ENCODE results near the gene PDIA2. TPM values are rescaled to one million over a fixed set of nuclear protein-coding genes. Genes with fewer than 3 reads are reported as not detected.

Gene PDIA2, protein sequence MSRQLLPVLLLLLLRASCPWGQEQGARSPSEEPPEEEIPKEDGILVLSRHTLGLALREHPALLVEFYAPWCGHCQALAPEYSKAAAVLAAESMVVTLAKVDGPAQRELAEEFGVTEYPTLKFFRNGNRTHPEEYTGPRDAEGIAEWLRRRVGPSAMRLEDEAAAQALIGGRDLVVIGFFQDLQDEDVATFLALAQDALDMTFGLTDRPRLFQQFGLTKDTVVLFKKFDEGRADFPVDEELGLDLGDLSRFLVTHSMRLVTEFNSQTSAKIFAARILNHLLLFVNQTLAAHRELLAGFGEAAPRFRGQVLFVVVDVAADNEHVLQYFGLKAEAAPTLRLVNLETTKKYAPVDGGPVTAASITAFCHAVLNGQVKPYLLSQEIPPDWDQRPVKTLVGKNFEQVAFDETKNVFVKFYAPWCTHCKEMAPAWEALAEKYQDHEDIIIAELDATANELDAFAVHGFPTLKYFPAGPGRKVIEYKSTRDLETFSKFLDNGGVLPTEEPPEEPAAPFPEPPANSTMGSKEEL
- under 1 TPM; 0.27 to 0.53 TPM for polyA plus RNA-seq

DNA sequence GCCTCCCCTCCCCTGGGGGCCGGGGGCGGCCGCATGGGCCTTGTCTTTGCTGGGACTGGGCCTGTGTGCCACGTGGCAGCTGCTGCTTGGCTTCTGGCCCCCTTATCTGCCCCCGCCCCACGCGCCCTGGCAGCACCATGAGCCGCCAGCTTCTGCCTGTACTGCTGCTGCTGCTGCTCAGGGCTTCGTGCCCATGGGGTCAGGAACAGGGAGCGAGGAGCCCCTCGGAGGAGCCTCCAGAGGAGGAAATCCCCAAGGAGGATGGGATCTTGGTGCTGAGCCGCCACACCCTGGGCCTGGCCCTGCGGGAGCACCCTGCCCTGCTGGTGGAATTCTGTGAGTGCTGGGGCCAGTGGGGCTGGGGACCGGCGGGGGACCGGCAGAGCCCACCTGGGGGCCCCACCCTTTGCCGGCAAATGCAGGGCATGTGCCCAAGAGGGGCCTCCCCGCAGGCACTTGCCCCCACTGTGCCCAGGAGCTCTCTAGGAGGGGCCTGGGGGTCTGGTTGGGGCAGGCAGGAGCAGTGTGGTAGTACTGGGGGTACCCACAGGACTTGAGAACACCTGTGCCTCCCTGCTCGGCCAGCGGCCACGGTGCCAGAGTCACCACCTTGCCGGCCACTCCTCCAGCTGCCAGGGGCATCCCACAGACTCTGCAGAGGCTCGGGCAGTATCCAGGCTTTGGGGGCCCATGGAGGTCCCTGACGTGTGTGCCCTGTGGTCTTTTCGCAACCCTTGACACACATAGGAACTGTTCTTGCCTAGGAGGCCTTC lies at the start of gene PDIA2:
TSS of gene PDIA2 (plus strand) at position 132 of the 773 bp plus-strand sequence. CDS start at position 138, 6 bp downstream.
- no peak within 1 kb of the TSS for H3K4me3 ChIP-seq (ENCODE audit: low read depth in 1 of 2, low read length in 2 of 2)
- H3K4me1 ChIP-seq (ENCODE audit: control insufficient read depth in 2 of 2, insufficient read depth in 2 of 2, low read length in 1 of 2), result peaks cover 0 to 6% of the 10 kb centered on the region in 2 donors
- H3K27me3 ChIP-seq (ENCODE audit: control insufficient read depth in 1 of 2, insufficient read depth in 2 of 2, low read length in 2 of 2), result peaks cover 0 to 9% of the 10 kb centered on the region in 2 donors
- H3K27ac ChIP-seq (ENCODE audit: low read depth in 2 of 2, low read length in 1 of 2), result no peak within 1 kb of the TSS
- 52 to 57% methylated on average over 25 of the region's 25 CpGs for WGBS, 2 donors
- H3K9me3 ChIP-seq (ENCODE audit: control insufficient read depth in 2 of 2, insufficient read depth in 1 of 2, low read depth in 1 of 2, low read length in 1 of 2), result no peaks in the 10 kb centered on the region
- H3K36me3 ChIP-seq (ENCODE audit: control insufficient read depth in 2 of 2, insufficient read depth in 2 of 2, low read length in 1 of 2), result peaks cover 2 to 15% of the 10 kb centered on the region in 2 donors

DNA sequence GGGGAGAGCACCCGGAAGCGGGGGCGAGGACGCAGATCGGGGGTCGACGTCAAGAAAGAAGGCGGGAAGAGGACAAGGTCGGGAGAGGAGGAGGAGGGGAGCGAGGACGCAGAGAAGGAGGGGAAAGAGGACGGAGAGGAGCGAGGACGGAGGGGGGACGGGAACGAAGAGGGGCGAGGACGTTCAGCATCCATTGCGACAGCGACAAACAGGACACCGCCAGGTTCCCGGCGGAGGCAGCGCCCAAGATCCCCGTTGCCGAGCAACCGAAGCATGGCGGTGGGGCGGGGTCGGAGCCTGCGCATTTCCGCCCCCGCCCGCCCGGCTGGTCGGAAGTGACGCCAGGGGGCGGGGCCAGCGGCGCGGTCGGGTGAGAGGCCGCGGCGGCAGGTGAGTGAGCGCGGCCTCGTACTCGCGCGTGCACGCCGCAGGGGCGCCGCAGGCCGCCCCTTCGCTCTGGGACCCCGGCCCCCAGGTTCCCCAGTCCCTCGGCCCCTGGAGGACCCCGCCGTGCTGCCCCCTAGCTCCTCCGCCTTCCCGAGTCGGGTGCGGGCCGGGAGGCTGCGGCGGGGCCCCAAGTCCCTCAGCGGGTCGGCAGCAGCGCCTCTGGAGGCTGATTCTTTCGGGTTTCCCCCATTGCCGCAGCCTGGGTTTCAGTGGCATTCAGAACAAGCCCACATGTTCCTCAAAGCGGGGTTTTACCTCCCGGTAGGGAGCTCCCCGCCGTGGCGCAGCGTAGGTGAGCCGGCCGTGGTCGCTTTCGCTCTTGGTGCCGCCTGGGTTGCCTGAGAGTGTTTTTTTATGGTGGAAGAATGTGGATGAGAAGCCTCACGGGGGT lies 48.3 kb upstream of the PDIA2 start, which contains the start of gene FAM234A:
TSS of gene FAM234A (plus strand) at position 354 of the 838 bp plus-strand sequence. CDS start 19,593 bp downstream, outside the sequence.
- Histone ChIP-seq H3K4me1 (ENCODE audit: control insufficient read depth in 2 of 2, insufficient read depth in 2 of 2, low read length in 1 of 2) (peaks cover 0 to 3% of the 10 kb centered on the region in 2 donors), H3K27me3 (ENCODE audit: control insufficient read depth in 1 of 2, insufficient read depth in 2 of 2, low read length in 2 of 2) (no peaks in the 10 kb centered on the region), H3K27ac (ENCODE audit: low read depth in 2 of 2, low read length in 1 of 2) (peak within 1 kb of the TSS; percentile 99), H3K4me3 (ENCODE audit: low read depth in 1 of 2, low read length in 2 of 2) (peak within 1 kb of the TSS; percentile 82 to 88), H3K9me3 (ENCODE audit: control insufficient read depth in 2 of 2, insufficient read depth in 1 of 2, low read depth in 1 of 2, low read length in 1 of 2) (no peaks in the 10 kb centered on the region), H3K36me3 (ENCODE audit: control insufficient read depth in 2 of 2, insufficient read depth in 2 of 2, low read length in 1 of 2) (no peaks in the 10 kb centered on the region)
- WGBS, 2 donors, result 0 to 1% methylated on average over 61 to 85 of the region's 85 CpGs

DNA sequence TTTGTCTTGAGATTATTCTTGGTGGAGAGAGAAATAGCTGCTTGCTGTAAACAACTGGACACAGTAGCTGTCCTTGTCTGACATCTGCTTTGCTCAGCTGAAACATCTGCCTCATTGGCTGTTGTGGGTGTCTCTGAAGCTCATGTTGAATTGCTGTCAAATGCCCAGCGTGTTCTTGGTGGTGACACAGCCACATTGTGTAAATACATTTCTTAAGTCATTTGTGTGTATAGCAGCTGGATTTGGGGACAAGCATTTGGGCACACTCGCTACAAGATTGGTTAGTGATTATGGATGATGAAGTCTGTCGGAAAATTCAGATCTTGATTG lies 43.1 kb upstream of the PDIA2 start:
- H3K27ac ChIP-seq (ENCODE audit: low read depth in 2 of 2, low read length in 1 of 2), result peak overlapping the region; percentile 17 to 54
- H3K9me3 ChIP-seq (ENCODE audit: control insufficient read depth in 2 of 2, insufficient read depth in 1 of 2, low read depth in 1 of 2, low read length in 1 of 2), result no peaks in the 10 kb centered on the region
- H3K4me3 ChIP-seq (ENCODE audit: low read depth in 1 of 2, low read length in 2 of 2), result no peak overlapping the region
- peaks cover 0 to 8% of the 10 kb centered on the region in 2 donors for H3K4me1 ChIP-seq (ENCODE audit: control insufficient read depth in 2 of 2, insufficient read depth in 2 of 2, low read length in 1 of 2)
- H3K36me3 ChIP-seq (ENCODE audit: control insufficient read depth in 2 of 2, insufficient read depth in 2 of 2, low read length in 1 of 2), result no peaks in the 10 kb centered on the region
- H3K27me3 ChIP-seq (ENCODE audit: control insufficient read depth in 1 of 2, insufficient read depth in 2 of 2, low read length in 2 of 2), result no peaks in the 10 kb centered on the region
- WGBS, 2 donors, result 70 to 78% methylated on average over 3 of the region's 3 CpGs

DNA sequence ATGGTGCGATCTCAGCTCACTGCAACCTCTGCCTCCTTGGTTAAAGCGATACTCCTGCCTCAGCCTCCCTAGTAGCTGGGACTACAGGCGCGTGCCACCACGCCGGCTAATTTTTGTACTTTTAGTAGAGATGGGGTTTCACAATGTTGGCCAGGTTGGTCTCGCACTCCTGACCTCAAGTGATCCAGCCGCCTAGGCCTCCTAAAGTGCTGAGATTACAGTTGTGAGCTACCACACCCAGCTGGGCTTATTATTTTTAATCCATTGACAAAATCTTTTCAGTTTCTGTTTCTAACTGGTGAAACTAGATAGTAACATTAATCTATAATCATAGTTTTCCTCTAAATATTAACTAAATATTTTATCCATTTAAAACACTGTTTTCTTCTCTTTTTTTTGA lies 42.4 kb upstream of the PDIA2 start:
- peak overlapping the region; percentile 54 to 78 for H3K27ac ChIP-seq (ENCODE audit: low read depth in 2 of 2, low read length in 1 of 2)

DNA sequence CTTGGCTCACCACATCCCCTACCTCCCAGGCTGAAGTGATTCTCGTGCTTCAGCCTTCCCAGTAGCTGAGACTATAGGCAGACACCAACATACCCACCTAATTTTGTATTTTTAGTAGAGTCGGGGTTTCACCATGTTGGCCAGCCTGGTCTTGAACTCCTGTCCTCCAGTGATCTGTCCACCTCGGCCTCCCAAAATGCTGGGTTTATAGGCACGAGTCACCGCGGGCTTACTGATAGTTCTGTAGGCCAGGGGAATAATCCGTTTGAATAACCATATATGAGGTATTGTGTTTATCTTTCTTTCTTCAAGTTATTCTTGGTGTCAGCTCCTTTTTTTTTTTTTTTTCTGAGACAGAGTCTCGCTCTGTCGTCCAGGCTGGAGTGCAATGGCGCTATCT lies 40.7 kb upstream of the PDIA2 start:
- Histone ChIP-seq H3K27me3 (ENCODE audit: control insufficient read depth in 1 of 2, insufficient read depth in 2 of 2, low read length in 2 of 2) (no peaks in the 10 kb centered on the region), H3K9me3 (ENCODE audit: control insufficient read depth in 2 of 2, insufficient read depth in 1 of 2, low read depth in 1 of 2, low read length in 1 of 2) (no peaks in the 10 kb centered on the region), H3K4me1 (ENCODE audit: control insufficient read depth in 2 of 2, insufficient read depth in 2 of 2, low read length in 1 of 2) (peaks cover 0 to 8% of the 10 kb centered on the region in 2 donors), H3K27ac (ENCODE audit: low read depth in 2 of 2, low read length in 1 of 2) (peak overlapping the region; percentile 34 to 70), H3K4me3 (ENCODE audit: low read depth in 1 of 2, low read length in 2 of 2) (no peak overlapping the region), H3K36me3 (ENCODE audit: control insufficient read depth in 2 of 2, insufficient read depth in 2 of 2, low read length in 1 of 2) (no peaks in the 10 kb centered on the region)
- 84 to 87% methylated on average over 10 of the region's 10 CpGs for WGBS, 2 donors

More for the DNA sequence above, 42.4 kb upstream of the PDIA2 start:
- Histone ChIP-seq H3K4me1 (ENCODE audit: control insufficient read depth in 2 of 2, insufficient read depth in 2 of 2, low read length in 1 of 2) (peaks cover 0 to 8% of the 10 kb centered on the region in 2 donors), H3K4me3 (ENCODE audit: low read depth in 1 of 2, low read length in 2 of 2) (no peak overlapping the region), H3K36me3 (ENCODE audit: control insufficient read depth in 2 of 2, insufficient read depth in 2 of 2, low read length in 1 of 2) (no peaks in the 10 kb centered on the region), H3K27me3 (ENCODE audit: control insufficient read depth in 1 of 2, insufficient read depth in 2 of 2, low read length in 2 of 2) (no peaks in the 10 kb centered on the region), H3K9me3 (ENCODE audit: control insufficient read depth in 2 of 2, insufficient read depth in 1 of 2, low read depth in 1 of 2, low read length in 1 of 2) (no peaks in the 10 kb centered on the region)
- 82 to 85% methylated on average over 8 of the region's 8 CpGs for WGBS, 2 donors

DNA sequence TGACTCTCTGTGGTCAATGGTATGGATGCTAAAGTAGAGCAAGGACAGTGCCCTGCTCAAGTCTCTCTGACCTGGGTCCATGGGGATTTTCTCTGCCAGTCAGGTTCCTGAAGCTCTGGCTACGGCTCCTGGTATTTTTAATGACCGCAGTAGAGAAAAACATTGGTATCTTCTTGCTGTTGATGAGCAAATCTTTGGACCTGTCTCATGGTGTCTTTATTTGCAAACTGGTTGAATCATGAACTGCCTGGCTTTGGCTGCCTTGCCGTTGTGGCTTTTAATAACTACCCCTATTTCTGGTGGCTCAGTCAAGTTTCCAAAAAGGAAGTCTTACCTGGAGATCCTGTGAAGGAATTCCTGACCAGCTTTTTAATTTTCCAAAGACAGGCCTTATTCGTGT lies 39.6 kb upstream of the PDIA2 start:
- Histone ChIP-seq H3K9me3 (ENCODE audit: control insufficient read depth in 2 of 2, insufficient read depth in 1 of 2, low read depth in 1 of 2, low read length in 1 of 2) (no peaks in the 10 kb centered on the region), H3K36me3 (ENCODE audit: control insufficient read depth in 2 of 2, insufficient read depth in 2 of 2, low read length in 1 of 2) (no peaks in the 10 kb centered on the region), H3K4me1 (ENCODE audit: control insufficient read depth in 2 of 2, insufficient read depth in 2 of 2, low read length in 1 of 2) (peaks cover 0 to 8% of the 10 kb centered on the region in 2 donors), H3K27me3 (ENCODE audit: control insufficient read depth in 1 of 2, insufficient read depth in 2 of 2, low read length in 2 of 2) (no peaks in the 10 kb centered on the region), H3K27ac (ENCODE audit: low read depth in 2 of 2, low read length in 1 of 2) (no peak overlapping the region), H3K4me3 (ENCODE audit: low read depth in 1 of 2, low read length in 2 of 2) (no peak overlapping the region)
- WGBS, 2 donors, result 70 to 72% methylated on average over 4 of the region's 4 CpGs

DNA sequence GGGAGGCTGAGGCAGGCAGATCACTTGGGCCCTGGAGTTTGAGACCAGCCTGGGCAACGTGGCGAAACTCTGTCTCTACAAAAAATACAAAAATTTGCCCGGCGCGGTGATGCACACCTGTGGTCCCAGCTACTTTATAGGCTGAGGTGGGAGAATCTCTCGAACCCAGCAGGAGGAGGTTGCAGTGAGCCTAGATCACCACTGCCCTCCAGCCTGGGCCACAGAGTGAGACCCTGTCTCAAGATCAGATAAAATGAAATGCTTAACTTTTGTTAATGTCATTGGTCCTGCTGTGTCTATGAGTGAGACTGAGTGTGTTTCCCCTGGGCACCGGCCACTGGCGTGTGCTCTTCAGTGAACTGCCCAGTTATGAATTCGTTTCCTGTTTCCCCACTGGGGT lies 37.9 kb upstream of the PDIA2 start:
- Histone ChIP-seq H3K4me3 (ENCODE audit: low read depth in 1 of 2, low read length in 2 of 2) (no peak overlapping the region), H3K4me1 (ENCODE audit: control insufficient read depth in 2 of 2, insufficient read depth in 2 of 2, low read length in 1 of 2) (peaks cover 0 to 5% of the 10 kb centered on the region in 2 donors), H3K27ac (ENCODE audit: low read depth in 2 of 2, low read length in 1 of 2) (no peak overlapping the region), H3K27me3 (ENCODE audit: control insufficient read depth in 1 of 2, insufficient read depth in 2 of 2, low read length in 2 of 2) (no peaks in the 10 kb centered on the region), H3K9me3 (ENCODE audit: control insufficient read depth in 2 of 2, insufficient read depth in 1 of 2, low read depth in 1 of 2, low read length in 1 of 2) (no peaks in the 10 kb centered on the region), H3K36me3 (ENCODE audit: control insufficient read depth in 2 of 2, insufficient read depth in 2 of 2, low read length in 1 of 2) (peaks cover 0 to 4% of the 10 kb centered on the region in 2 donors)
- WGBS, 2 donors, result 93 to 94% methylated on average over 9 of the region's 9 CpGs

DNA sequence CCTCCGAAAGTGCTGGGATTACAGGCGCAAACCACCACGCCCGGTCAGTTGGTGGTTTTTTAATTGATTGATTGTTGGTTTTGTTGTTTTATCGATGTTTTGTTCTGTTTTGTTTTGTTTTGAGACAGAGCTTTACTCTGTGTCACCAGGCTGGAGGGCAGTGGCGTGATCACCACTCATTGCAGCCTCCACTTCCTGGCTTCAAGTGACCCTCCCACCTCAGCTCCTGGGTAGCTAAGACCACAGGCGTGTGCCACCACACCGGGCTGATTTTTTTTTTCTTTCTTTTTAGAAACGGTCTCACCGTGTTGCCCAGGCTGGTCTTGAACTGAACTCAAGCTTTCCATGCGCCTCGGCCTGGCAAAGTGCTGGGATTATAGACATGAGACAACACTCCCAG lies 35.9 kb upstream of the PDIA2 start:
- Histone ChIP-seq H3K9me3 (ENCODE audit: control insufficient read depth in 2 of 2, insufficient read depth in 1 of 2, low read depth in 1 of 2, low read length in 1 of 2) (no peaks in the 10 kb centered on the region), H3K27ac (ENCODE audit: low read depth in 2 of 2, low read length in 1 of 2) (no peak overlapping the region), H3K27me3 (ENCODE audit: control insufficient read depth in 1 of 2, insufficient read depth in 2 of 2, low read length in 2 of 2) (no peaks in the 10 kb centered on the region), H3K4me1 (ENCODE audit: control insufficient read depth in 2 of 2, insufficient read depth in 2 of 2, low read length in 1 of 2) (no peaks in the 10 kb centered on the region), H3K4me3 (ENCODE audit: low read depth in 1 of 2, low read length in 2 of 2) (no peak overlapping the region), H3K36me3 (ENCODE audit: control insufficient read depth in 2 of 2, insufficient read depth in 2 of 2, low read length in 1 of 2) (peaks cover 0 to 4% of the 10 kb centered on the region in 2 donors)
- 92 to 96% methylated on average over 12 of the region's 12 CpGs for WGBS, 2 donors

DNA sequence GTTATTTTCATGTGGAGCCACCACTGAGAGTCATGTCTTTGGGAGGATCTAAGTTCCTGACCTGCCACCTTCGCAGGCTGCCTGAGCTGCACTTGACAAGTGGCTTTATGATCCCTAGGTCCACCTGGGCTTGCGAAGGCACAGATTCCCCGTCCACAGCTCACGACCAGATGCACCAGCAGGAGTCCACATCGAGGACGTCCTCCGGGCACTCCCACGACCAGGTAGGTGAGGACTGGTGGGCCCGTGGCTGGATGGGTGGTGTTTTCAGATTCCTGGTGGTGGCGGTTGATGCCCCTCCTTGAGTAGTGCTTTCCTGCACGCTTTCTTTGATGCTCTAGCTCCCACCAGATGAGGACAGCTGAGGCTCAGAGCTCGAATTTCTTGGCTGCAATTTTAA lies 33.5 kb upstream of the PDIA2 start:
- 90 to 92% methylated on average over 12 of the region's 12 CpGs for WGBS, 2 donors
- Histone ChIP-seq H3K9me3 (ENCODE audit: control insufficient read depth in 2 of 2, insufficient read depth in 1 of 2, low read depth in 1 of 2, low read length in 1 of 2) (no peaks in the 10 kb centered on the region), H3K27ac (ENCODE audit: low read depth in 2 of 2, low read length in 1 of 2) (no peak overlapping the region), H3K4me1 (ENCODE audit: control insufficient read depth in 2 of 2, insufficient read depth in 2 of 2, low read length in 1 of 2) (no peaks in the 10 kb centered on the region), H3K36me3 (ENCODE audit: control insufficient read depth in 2 of 2, insufficient read depth in 2 of 2, low read length in 1 of 2) (peaks cover 0 to 4% of the 10 kb centered on the region in 2 donors), H3K4me3 (ENCODE audit: low read depth in 1 of 2, low read length in 2 of 2) (no peak overlapping the region), H3K27me3 (ENCODE audit: control insufficient read depth in 1 of 2, insufficient read depth in 2 of 2, low read length in 2 of 2) (no peaks in the 10 kb centered on the region)

Data from esophagus (tissue), 2 donors.